IPS-18c (cell line): Measurements from ENCODE around the gene TPSAB1.

Experiments used
- H3K4me3 ChIP-seq: 2 replicates; pipeline ENCODE4 v1.7.0; 2013; ENCODE audit warnings: low read depth, mild to moderate bottlenecking, low read length, moderate library complexity; ENCODE audit not compliant: insufficient read depth
- H3K9me3 ChIP-seq: one replicate; pipeline ENCODE4 v1.6.1; 2013; ENCODE audit warnings: mild to moderate bottlenecking, low read length, moderate library complexity; ENCODE audit not compliant: control insufficient read depth, insufficient read depth

TPSAB1 gene

DNA sequence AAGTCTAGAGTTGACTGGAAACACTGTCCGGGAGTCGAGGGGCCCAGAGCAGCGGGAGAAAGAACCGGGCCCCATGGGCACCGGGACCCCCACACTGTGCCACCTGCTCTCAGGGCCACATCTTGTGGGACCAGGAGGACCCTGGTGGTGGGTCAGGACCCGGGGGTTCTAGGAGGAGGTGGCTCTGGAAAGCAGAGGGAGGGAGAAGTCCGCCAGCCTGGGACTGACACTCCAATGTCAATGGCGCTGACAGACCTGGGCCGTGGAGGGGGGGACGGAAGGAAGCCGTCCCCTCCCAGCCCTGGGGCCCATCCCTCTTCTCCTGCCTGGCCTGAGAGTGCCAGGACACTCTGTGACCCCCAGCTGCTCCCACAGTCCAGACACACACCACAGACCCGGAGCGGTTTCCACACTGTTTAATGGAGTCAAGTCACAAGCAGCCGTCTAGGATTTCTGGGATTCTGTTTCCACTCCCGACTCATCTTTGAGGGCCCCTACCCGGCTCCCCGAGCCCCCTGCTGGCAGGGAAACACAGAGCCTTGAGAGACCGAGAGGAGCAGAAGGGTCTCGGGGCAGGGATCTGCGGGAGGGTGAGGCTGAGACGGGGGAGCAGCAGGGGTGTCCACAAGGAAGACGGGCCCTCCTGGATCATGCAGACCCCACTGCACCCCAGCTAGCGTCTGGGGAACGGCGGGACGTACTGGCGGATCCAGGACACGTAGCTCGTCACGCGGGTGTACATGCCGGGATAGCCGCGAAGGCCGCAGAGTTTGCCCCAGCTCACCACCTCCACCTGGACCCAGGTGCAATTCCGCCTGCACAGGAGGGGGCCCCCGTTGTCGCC lies 45.4 kb downstream of the TPSAB1 start:
- no peaks in the 10 kb centered on the region for H3K9me3 ChIP-seq

GRCh38 chr16:1286513-1287094 lies 46.1 kb downstream of the TPSAB1 start:
- no peaks in the 10 kb centered on the region for H3K9me3 ChIP-seq
- H3K4me3 ChIP-seq = no peak overlapping the region

More for the DNA sequence above, 45.4 kb downstream of the TPSAB1 start:
- no peak overlapping the region for H3K4me3 ChIP-seq

DNA sequence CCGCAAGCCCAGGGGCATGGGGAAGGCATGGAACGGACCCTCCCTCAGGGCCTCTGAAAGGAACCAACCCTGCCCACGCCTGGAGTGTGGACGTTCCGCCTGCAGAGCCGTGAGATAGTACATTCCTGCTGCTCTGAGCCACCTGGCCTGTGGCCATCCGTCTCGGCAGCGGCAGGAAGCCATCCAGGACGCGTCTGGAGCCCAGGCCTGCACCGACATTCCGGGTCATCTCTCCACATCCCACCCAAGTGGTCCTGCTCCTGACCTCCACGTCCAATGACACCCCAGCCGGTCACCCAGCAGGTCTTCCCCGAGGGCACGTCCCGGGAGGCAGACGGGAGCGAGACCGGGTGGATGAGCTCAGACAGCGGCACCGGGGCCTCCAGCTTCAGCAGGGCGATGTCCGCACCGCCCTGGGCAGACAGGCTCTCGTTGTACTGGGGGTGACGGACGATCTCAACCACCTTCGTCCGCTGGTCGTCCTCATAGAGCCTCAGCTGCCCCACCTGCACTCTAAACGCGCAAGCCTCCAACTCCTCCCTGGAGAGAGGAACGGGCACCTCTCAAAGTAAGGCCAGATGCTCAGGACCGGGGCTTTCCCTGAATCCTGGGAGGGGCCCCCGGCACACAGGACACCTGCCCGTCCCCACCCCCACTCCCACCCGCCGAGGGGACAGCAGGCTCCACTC lies 47.6 kb downstream of the TPSAB1 start:
- H3K9me3 ChIP-seq = no peaks in the 10 kb centered on the region
- H3K4me3 ChIP-seq = no peak overlapping the region

DNA sequence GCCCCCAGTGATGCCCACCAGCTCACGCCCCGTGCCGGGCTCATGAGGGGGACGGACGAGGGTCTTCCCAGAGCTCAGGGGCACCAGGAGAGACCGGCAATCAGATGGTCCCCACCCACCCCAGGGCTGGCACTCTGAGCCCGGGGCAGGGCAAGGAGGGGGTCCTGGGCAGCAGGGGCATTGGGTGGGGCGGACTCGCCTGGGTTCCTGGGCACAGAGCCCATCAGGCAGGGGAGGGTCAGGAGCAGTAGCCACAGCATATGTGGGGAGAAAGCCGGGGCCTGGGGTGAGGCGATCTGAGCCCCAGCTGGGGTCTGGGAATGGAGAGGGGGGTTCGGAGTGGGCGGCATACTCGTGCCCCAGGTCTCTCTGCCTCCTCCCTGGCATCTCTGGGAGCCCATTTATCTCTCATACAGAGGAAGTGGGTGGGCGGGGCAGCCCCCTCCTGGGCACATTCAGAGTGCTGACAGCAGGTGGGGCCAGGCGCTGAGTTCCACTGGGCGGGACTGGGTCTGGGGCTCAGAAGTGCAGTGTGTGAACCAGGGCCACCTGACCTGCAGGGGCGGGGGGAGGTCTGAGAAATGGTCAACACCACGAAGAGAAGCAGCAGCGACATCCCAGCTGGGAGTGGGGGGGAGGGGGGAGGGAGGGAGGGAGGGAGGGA lies 48.4 kb downstream of the TPSAB1 start:
- H3K4me3 ChIP-seq = no peak overlapping the region; the same call in 1 of the 2 replicates
- H3K9me3 ChIP-seq = no peaks in the 10 kb centered on the region

GRCh38 chr16:1289477-1289866 lies 49.0 kb downstream of the TPSAB1 start:
- no peaks in the 10 kb centered on the region for H3K9me3 ChIP-seq
- H3K4me3 ChIP-seq = peak overlapping the region; percentile 31; the same call in 1 of the 2 replicates

- no peak overlapping the region for H3K4me3 ChIP-seq
- H3K9me3 ChIP-seq = no peaks in the 10 kb centered on the region
Measured at GRCh38 chr16:1290063-1290501, 49.6 kb downstream of the TPSAB1 start.

DNA sequence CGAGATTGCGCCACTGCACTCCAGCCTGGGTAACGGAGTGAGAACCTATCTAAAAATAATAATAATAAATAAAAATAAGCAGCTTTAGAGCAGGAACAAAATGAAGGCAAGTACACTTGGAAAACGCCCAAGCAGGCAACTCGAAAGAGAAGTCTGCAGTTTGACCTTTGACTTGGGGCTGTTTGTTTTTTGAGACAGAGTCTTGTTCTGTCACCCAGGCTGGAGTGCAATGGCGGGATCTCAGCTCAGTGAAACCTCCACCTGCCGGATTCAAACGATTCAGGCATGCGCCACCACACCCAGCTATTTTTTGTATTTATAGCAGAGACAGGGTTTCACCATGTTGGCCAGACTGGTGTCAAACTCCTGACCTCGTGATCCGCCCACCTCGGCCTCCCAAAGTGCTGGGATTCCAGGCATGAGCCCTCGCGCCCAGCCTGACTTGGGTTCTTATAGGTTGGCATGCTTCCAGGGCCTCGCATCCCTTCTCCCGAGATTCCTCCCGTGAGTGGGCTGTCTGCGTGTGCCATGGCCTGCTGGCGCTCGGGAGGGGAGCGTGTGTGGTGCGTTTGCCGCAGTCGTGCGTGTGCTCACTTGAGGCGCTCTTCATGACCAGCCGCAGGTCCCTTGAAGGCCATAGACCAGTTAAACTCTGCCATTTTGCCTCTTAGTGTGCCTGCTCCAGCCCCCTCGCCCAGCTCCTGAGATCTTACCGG lies 50.5 kb downstream of the TPSAB1 start:
- no peak overlapping the region for H3K4me3 ChIP-seq

GRCh38 chr16:1291576-1291974 lies 51.1 kb downstream of the TPSAB1 start:
- no peak overlapping the region for H3K4me3 ChIP-seq

More for the DNA sequence above, 50.5 kb downstream of the TPSAB1 start:
- H3K9me3 ChIP-seq = no peaks in the 10 kb centered on the region

More at GRCh38 chr16:1291576-1291974, 51.1 kb downstream of the TPSAB1 start:
- no peaks in the 10 kb centered on the region for H3K9me3 ChIP-seq
